Measurements from ENCODE around the gene TBX19. TPM values are rescaled to one million over a fixed set of nuclear protein-coding genes. Genes with fewer than 3 reads are reported as not detected.

TBX19 gene
- total and polyA plus RNA-seq, 2 of the 4 experiments (the other 2 are of a cell fraction) = 0.18 to 0.89 TPM

DNA sequence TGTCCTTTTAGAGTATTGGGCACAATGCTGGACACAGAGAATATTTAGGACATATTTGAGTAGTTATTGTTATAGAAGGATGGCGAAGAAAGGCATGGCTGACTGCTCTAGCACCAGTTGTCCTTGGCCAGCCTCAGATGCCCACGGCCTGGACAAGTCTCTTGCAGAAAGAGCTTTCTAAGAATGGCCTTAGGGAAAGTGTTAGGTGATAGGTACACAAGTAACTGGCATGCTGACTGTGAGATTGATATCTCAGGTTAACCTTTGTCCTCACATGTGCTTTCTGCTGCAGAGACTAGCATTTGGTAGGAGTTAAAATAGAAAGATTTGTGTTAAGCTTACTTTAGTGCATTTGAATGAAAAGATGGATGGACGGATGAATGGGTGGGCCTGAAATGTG is 44.7 kb upstream of the TBX19 start:
- no peak overlapping the region for H2BK5ac ChIP-seq (ENCODE audit: low read depth, low read length, poor library complexity, severe bottlenecking)
- H4K5ac ChIP-seq (ENCODE audit: low read depth, low read length) = no peak overlapping the region
- in situ Hi-C loops (cut with MboI; ENCODE audit: low sequenced_read_pairs) (no loop called here), dilution Hi-C loops (cut with HindIII; ENCODE audit: low sequenced_read_pairs, unreplicated experiment) (no loop called here), intact Hi-C loops (cut with micrococcal nuclease) (no loop called here)
- H2BK15ac ChIP-seq (ENCODE audit: low read depth, low read length) = no peak overlapping the region
- no peak overlapping the region for H3K56ac ChIP-seq (ENCODE audit: extremely low read depth, insufficient read depth, low read length)
- no peak overlapping the region for H2AK9ac ChIP-seq (replicated peaks; ENCODE audit: low read depth, low read length, poor library complexity)
- H3K79me1 ChIP-seq (ENCODE audit: low read depth in 1 of 2, low read length in 2 of 2) = peaks cover 17 to 36% of the 10 kb centered on the region in 2 experiments
- H3K23ac ChIP-seq (ENCODE audit: low read depth, low read length) = no peak overlapping the region
- H3K9me1 ChIP-seq (ENCODE audit: insufficient read depth, low read length) = peaks cover 10% of the 10 kb centered on the region
- H2BK120ac ChIP-seq (ENCODE audit: low read depth, low read length) = no peak overlapping the region
- ChIA-PET POLR2A (ENCODE audit: unreplicated experiment) (no interaction called here), CTCF (interaction anchor here (0.6 to 1.3 kb wide), 2 partner anchors 16 to 27 kb away, joined by 4 read pairs; no protein-coding TSS in a partner anchor)
- H3K36me3 ChIP-seq (ENCODE audit: control insufficient read depth, insufficient read depth, low read length) = peaks cover 33% of the 10 kb centered on the region
- no peak overlapping the region for H3K4me2 ChIP-seq (ENCODE audit: low read depth, low read length)
- DNase-seq (no peak), ATAC-seq (ENCODE audit: low read depth) (no peak)
- no TSS peak for BruUV-seq (replicated peaks)
- H3K27ac ChIP-seq (ENCODE audit: insufficient read depth, low read length) = no peak overlapping the region
- H2AFZ ChIP-seq (replicated peaks; ENCODE audit: low read length, poor library complexity) = no peak overlapping the region
- no peak overlapping the region for H3K18ac ChIP-seq (ENCODE audit: low read depth, low read length)
- H3K14ac ChIP-seq (replicated peaks; ENCODE audit: low read depth, low read length) = no peak overlapping the region
- H3K9me3 ChIP-seq (ENCODE audit: control insufficient read depth, insufficient read depth, low read length) = no peaks in the 10 kb centered on the region
- no peak overlapping the region for H3K9ac ChIP-seq (ENCODE audit: low read depth, low read length)
- no peaks in the 10 kb centered on the region for H3K27me3 ChIP-seq (ENCODE audit: control insufficient read depth, insufficient read depth, low read length)
- TF ChIP-seq RFX5 (IDR thresholded peaks at IDR 0.05; ENCODE audit: low read depth, low read length) (no peak), CHD1 (IDR thresholded peaks at IDR 0.05; ENCODE audit: low read depth, low read length) (no peak), SMC3 (IDR thresholded peaks at IDR 0.05; ENCODE audit: low read depth, low read length) (no peak), MAFK (IDR thresholded peaks at IDR 0.05; ENCODE audit: low read depth, low read length) (no peak), CEBPB (IDR thresholded peaks at IDR 0.05; ENCODE audit: low read depth, low read length) (no peak), MXI1 (IDR thresholded peaks at IDR 0.05; ENCODE audit: borderline replicate concordance, low read depth, low read length) (no peak), FOS (IDR thresholded peaks at IDR 0.05; ENCODE audit: low read depth, low read length) (no peak), RCOR1 (IDR thresholded peaks at IDR 0.05; ENCODE audit: insufficient replicate concordance, low read length) (no peak), RAD21 (IDR thresholded peaks at IDR 0.05; ENCODE audit: low read length) (no peak), BHLHE40 (IDR thresholded peaks at IDR 0.05; ENCODE audit: low read depth, low read length) (no peak), NFE2L2 (IDR thresholded peaks at IDR 0.05; ENCODE audit: low read depth, low read length) (no peak), POLR2A (IDR thresholded peaks at IDR 0.05; ENCODE audit: low read depth, low read length) (no peak), MAZ (IDR thresholded peaks at IDR 0.05; ENCODE audit: borderline replicate concordance, low read depth, low read length) (no peak)
- TF ChIP-seq, protein P1, sequence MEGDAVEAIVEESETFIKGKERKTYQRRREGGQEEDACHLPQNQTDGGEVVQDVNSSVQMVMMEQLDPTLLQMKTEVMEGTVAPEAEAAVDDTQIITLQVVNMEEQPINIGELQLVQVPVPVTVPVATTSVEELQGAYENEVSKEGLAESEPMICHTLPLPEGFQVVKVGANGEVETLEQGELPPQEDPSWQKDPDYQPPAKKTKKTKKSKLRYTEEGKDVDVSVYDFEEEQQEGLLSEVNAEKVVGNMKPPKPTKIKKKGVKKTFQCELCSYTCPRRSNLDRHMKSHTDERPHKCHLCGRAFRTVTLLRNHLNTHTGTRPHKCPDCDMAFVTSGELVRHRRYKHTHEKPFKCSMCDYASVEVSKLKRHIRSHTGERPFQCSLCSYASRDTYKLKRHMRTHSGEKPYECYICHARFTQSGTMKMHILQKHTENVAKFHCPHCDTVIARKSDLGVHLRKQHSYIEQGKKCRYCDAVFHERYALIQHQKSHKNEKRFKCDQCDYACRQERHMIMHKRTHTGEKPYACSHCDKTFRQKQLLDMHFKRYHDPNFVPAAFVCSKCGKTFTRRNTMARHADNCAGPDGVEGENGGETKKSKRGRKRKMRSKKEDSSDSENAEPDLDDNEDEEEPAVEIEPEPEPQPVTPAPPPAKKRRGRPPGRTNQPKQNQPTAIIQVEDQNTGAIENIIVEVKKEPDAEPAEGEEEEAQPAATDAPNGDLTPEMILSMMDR (conservative IDR thresholded peaks at IDR 0.05; ENCODE audit: low read depth, low read length) = no peak
- TF ChIP-seq, protein P2, sequence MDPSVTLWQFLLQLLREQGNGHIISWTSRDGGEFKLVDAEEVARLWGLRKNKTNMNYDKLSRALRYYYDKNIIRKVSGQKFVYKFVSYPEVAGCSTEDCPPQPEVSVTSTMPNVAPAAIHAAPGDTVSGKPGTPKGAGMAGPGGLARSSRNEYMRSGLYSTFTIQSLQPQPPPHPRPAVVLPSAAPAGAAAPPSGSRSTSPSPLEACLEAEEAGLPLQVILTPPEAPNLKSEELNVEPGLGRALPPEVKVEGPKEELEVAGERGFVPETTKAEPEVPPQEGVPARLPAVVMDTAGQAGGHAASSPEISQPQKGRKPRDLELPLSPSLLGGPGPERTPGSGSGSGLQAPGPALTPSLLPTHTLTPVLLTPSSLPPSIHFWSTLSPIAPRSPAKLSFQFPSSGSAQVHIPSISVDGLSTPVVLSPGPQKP (IDR thresholded peaks at IDR 0.05; ENCODE audit: borderline replicate concordance, low read depth, low read length) = no peak
- TF ChIP-seq, protein P3, sequence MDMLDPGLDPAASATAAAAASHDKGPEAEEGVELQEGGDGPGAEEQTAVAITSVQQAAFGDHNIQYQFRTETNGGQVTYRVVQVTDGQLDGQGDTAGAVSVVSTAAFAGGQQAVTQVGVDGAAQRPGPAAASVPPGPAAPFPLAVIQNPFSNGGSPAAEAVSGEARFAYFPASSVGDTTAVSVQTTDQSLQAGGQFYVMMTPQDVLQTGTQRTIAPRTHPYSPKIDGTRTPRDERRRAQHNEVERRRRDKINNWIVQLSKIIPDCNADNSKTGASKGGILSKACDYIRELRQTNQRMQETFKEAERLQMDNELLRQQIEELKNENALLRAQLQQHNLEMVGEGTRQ (IDR thresholded peaks at IDR 0.05; ENCODE audit: low read depth, low read length) = no peak
- 93% methylated on average over 2 of the region's 3 CpGs; no CpG with 5 or more reads in 1 of the 2 experiments for WGBS, 2 experiments (ENCODE audit: extremely low coverage in 2 of 2, insufficient read length in 1 of 2)
- H3K4ac ChIP-seq (ENCODE audit: low read depth, low read length) = no peak overlapping the region
- no peaks in the 10 kb centered on the region for H3K4me1 ChIP-seq (ENCODE audit: control insufficient read depth, insufficient read depth, low read length)
- no peak overlapping the region for H2AK5ac ChIP-seq (ENCODE audit: low read depth, low read length)
- H4K20me1 ChIP-seq (ENCODE audit: insufficient read depth, low read length) = peaks cover 11% of the 10 kb centered on the region; the same call in 1 of the 2 replicates
- H4K91ac ChIP-seq (ENCODE audit: insufficient read depth, low read depth, low read length) = no peak overlapping the region
- H4K8ac ChIP-seq (ENCODE audit: low read depth in 2 of 2, low read length in 2 of 2) = no peak overlapping the region
- H2BK20ac ChIP-seq (ENCODE audit: low read depth, low read length) = no peak overlapping the region
- no peak overlapping the region for H3K4me3 ChIP-seq (ENCODE audit: insufficient read depth, low read depth, low read length)
